Endometrium (tissue), 2 donors: ENCODE data around the gene RYR3.
"Not testable (repeated sequence)": the region's sequence is repeated elsewhere in the genome, so short reads cannot be mapped to it uniquely, and the experiment has no call there.

Experiments used
- FAIRE-seq: peaks from 2 replicates; lab custom pipeline; 2012; peaks lifted over from hg19 to GRCh38; lab: Jason Lieb, UNC
- donor health status: control.
- donor health status: control.

RYR3 gene

GRCh38 chr15:33778852-33779251 is 468.1 kb downstream of the RYR3 start:
- no peak for FAIRE-seq

DNA sequence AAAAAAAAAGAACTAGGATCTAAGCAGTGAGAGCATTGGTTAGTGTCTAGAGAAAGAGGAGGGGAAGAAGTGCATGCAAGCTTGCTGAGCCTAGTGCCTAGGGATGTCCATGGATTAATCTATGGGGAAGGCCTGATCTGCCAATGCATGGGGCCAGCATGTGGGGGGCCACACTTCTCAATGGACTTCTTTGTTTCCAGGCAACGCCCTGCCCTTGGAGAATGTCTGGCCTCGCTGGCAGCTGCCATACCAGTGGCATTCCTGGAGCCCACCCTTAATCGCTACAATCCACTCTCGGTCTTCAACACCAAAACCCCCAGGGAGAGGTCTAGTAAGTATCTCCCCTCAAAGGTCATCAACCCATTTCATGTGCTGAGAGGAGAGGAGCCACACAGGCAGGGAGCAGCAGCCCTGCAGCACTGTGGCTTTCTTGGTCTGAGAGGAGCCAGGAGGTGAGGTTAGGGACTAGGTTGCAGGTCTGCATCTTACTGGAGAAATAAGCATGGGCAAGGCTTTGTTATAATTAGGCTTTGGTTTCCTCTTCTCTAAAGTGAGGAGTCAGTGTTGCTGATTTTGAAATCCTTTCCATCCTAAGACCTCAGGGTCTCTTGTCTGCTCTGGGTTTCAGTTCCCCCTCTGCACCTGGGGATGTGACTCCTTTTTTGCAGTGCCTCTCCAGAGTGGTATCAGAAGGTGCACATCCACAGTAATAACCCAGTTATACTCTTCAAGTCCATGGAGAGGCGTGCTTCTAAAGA is 469.4 kb downstream of the RYR3 start:
- FAIRE-seq: no peak

GRCh38 chr15:33782966-33783365 is 472.2 kb downstream of the RYR3 start:
- no peak for FAIRE-seq

DNA sequence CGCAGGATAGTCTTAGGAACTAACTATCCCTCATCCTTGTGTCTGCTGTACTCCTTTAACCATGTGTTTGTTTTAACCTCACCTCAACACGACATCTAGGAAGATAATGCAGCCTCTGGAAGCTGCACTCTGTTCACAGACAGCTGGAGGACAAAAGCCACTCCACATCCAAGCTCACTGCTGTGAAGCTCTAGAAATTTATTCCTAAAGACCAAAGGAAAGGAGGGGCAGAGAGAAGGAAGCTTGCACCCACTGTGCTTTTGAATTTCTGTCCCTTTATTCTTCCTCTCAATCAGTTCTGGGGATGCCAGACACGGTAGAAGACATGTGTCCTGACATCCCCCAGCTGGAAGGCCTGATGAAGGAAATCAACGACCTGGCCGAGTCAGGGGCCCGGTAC is 474.6 kb downstream of the RYR3 start:
- no peak for FAIRE-seq

DNA sequence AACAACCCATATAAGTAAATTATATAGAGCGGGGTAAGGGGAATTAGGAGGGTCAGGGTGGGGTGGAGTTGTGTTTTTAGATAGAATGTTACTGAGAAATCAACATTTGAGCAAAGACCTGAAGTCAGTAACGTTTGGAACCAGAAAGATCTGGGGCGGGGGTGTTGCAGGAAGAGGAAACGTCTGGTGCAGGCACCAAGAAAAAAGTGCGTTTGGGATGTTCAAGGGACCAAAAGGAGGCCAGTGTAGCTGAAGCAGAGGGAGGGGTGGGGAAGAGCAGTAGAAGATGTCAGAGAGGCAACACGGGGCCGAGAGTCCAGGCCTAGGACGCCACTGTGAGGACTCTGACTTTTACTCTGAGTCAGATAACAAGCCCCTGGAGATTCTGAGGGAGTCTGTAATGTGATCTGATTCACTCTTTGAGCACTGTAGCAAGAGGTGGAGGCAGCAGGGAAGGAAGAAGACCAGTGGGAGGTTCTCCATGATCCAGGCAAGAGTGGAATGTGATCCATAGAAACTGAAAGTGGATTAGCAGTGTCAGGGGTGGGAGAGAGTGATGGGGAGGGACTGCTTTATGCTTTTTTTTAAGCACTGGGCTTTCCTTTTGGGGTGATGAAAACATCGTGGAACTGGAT is 478.3 kb downstream of the RYR3 start:
- FAIRE-seq: no peak

DNA sequence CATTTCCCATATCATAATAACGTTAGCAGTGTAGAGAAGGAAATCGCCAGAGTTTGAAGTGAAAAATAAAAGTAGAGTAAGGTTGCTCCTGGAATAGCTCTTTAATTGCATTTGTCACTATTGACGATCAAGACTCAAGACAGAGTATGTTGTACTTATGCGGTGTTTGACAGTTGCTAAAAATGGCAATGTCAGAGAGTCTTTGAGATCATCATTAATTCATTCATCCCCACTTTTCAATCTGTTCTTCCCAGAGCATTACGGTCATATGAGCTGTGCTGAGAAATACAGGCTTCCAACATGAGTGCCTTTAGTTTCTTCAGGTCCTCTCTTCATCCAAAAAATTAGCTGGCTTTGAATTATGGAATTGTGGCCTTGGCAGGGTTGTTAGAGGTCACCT is 483.7 kb downstream of the RYR3 start:
- FAIRE-seq: no peak

DNA sequence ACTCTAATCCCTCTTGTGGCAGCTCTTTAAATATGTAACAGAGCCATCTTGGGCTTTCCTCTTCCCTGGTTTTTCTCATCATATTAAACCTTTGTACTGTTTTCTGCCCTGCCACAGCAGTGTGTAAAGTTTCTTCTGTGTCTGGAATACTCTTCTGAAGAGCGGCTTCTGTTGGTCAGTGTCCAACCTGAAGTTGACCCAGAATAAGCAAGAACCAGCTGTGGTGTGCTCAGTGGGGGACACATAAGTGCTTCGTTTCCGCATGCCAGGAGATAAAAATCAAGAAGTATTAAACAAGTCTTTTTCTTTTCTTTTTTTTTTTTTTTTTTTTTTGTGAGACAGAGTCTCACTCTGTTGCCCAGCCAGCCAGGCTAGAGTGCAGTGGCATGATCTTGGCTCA is 484.3 kb downstream of the RYR3 start:
- FAIRE-seq: peak; percentile 29

GRCh38 chr15:33797651-33798050 is 486.9 kb downstream of the RYR3 start:
- no peak for FAIRE-seq

GRCh38 chr15:33801954-33802353 is 491.2 kb downstream of the RYR3 start:
- no peak for FAIRE-seq

DNA sequence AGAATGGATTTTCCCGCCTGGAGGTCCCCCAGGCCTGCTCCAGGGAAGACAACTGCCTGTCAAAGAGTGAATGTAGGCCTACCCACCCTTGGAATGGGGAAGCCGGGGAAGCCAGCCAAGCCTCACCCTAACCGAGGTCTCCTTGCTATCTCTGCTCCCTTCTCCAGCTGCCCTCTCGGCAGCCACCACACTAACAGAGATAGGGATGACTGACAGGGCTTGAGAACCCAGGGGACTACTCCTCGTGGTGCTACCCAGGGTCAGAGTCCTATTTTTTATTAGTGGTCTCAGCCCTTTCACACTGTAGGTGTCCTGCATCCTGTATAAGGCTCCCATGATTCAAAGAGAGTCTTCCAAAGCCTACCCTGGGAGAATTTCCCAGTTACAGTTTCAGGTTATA is 496.9 kb downstream of the RYR3 start:
- FAIRE-seq: no peak

- no peak for FAIRE-seq
Observed at GRCh38 chr15:33808720-33809457, 498.1 kb downstream of the RYR3 start.

DNA sequence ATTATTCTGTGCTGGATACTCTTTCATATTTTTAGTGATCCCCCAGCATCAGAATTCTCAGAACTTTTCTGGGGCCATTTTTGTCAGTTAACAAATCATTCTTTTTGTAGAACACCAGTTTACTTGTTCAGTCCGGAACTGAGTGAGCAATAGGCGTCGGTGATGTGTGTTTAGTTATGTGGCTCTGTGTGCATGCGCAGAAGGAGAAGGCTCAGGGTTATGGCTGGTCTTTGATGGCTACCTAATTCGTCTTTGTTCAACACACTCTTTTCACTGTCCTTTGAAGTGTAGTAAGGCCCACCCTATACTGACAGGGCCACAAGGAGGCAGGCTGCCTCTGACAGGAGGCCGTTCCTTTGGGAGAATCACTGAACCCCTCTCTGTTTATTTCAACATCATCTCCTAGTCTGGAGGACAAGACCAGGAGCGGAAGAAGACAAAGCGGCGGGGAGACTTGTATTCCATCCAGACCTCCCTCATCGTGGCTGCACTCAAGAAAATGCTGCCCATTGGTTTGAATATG is 499.4 kb downstream of the RYR3 start:
- no peak for FAIRE-seq

DNA sequence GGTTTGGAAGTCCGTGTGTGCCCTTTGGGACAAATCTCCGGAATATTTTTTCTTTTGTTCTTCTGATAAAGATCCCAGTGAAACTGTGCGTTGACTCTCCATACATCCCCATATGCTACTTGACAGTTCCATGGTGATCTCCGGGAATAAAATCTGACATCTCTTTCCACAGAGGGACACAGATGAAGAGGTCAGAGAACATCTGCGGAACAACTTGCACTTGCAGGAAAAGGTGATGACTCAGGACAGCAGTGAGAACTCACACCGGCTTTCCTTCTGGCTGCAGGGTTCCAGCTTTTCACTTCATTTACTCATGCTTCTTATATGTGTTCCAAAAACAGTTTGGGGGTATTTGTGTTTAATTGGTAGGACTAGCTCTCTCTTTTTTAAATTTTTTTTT is 500.0 kb downstream of the RYR3 start:
- no peak for FAIRE-seq

GRCh38 chr15:33813891-33814290 is 503.1 kb downstream of the RYR3 start:
- no peak for FAIRE-seq

GRCh38 chr15:33819499-33819898 is 508.7 kb downstream of the RYR3 start:
- not testable (repeated sequence) for FAIRE-seq

- FAIRE-seq: no peak
Observed at GRCh38 chr15:33822479-33822878, 511.7 kb downstream of the RYR3 start.

DNA sequence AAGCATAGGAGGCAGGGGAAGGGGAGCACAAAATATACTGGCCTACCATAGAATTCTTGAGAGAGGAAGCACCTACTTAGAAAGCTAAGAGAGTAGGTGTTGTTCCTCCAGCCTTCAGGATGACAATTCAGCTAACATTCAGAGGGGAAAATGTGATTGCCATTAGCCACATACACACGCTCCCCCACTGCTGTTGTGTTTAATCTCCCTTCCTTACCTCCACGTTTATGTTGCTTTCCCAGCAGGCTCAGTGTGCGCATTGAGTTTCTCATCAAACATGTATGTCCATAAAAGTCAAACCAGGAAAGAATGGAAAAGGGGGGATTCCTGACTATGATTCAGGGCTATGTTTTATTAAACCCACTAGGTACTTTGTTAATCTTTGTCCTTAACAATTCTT is 512.4 kb downstream of the RYR3 start:
- no peak for FAIRE-seq

DNA sequence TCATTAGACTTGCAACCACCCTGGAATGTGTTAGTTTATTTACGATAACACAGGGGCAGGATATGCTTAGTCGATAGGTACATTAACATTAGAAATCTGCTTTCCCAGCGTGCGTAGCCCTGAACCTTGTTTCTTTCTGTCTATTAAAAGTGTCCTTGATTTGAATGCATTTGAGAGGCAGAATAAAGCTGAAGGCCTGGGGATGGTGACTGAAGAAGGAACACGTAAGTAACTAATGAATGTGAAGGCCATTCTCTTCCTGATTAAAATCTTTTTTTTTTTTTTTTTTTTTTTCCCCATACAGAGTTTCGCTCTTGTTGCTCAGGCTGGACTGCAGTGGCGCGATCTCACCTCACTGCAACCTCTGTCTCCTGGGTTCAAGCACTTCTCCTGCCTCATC is 514.7 kb downstream of the RYR3 start:
- no peak for FAIRE-seq

DNA sequence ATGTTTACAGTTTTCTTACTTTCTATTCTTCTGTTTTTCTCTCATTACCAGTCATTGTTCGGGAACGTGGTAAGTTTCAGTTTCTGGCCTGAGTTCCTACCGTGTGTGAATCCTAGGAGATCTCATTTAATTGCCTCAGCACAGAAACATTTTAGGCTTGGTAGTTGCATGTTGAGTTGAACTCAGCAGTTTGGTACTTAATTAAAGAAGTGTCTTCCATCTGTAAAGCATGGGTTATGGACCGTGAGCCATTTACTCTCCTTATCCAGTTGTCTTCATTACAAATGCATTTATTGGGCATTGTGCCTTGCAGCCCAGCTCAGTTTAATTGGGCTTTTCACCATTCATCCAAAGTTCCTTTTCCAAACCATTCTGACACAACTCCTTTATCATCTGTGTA is 515.4 kb downstream of the RYR3 start:
- no peak for FAIRE-seq

DNA sequence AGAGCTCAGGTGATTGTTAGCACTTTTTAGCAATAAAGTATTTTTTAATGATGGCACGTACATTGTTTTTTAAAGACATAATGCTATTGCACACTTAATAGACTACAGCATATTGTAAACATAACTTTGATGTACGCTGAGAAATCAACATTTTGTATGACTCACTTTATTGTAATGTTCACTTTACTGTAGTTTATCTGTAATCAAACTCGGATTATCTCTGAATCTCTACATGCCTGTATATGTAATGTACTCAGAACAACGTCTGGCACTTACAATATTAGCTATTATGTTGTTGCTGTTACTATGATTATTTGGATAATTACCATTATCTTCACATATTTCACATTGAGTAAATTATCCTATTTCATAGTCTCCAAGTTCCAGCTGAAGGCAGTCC is 519.6 kb downstream of the RYR3 start:
- FAIRE-seq: no peak

DNA sequence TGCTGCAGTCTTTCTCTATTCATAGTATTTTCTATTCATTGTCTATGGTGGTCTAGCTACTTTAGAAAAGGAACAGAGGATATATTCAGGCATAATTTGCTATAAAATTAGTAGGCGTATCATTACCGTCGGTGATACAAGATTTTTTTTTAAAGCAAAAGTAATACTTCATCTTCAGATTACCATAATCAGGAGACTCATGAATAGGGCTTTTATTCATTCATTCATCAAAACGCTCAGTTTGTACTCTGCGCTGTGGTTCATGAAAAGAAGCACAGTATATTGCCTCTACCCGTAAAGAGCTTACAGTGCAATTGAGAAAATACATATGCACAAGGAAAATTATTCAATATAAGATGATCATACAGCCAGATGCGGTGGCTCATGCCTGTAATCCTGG is 520.9 kb downstream of the RYR3 start:
- FAIRE-seq: no peak

GRCh38 chr15:33834892-33835743 is 524.4 kb downstream of the RYR3 start:
- no peak for FAIRE-seq
